Kidney epithelial cell (primary cell): ENCODE data around the gene HOXD12. TPM values are rescaled to one million over a fixed set of nuclear protein-coding genes. Genes with fewer than 3 reads are reported as not detected.
A peak's percentile ranks its signal among the peaks of the same experiment; 100 is the strongest.

Source experiments
- DNase-seq: peaks from one replicate; pipeline ENCODE4 v3.0.0-alpha.2; 2010; ENCODE audit warnings: low read depth
- H3K27me3 ChIP-seq: 2 replicates; pipeline ENCODE4 v1.6.0; 2011; ENCODE audit warnings: low read length; ENCODE audit not compliant: control insufficient read depth, insufficient read depth
- H3K36me3 ChIP-seq: 2 replicates; pipeline ENCODE4 v1.5.1; 2011; ENCODE audit warnings: low read length; ENCODE audit not compliant: control insufficient read depth, insufficient read depth
- H3K4me3 ChIP-seq: 2 replicates; pipeline ENCODE4 v1.5.1; 2011; ENCODE audit warnings: low read depth, mild to moderate bottlenecking, control low read depth, low read length
- CTCF ChIP-seq: IDR thresholded peaks from 2 replicates; pipeline ENCODE4 v1.5.1; 2011; ENCODE audit warnings: mild to moderate bottlenecking, moderate library complexity, low read length, control low read depth, inconsistent platforms; ENCODE audit not compliant: insufficient read depth, poor library complexity, severe bottlenecking
- total RNA-seq: library from RNA; depleted of rRNA; stranded (reverse); fragments of >200 nt; gene quantifications from 2 replicates; pipeline ENCODE4 v1.2.3, GENCODE V29; 2015

The HOXD12 gene
- total RNA-seq, 1 donor from 2014 or later, result not detected

- TF ChIP-seq CTCF, result peak; percentile 89
- DNase-seq, result no peak
- Histone ChIP-seq H3K27me3 (no peaks in the 10 kb centered on the region), H3K36me3 (no peaks in the 10 kb centered on the region), H3K4me3 (peak overlapping the region; percentile 92)
These were observed 41.1 kb downstream of the HOXD12 start for GRCh38 chr2:176140513-176141317.

- Histone ChIP-seq H3K36me3 (no peaks in the 10 kb centered on the region), H3K27me3 (no peaks in the 10 kb centered on the region), H3K4me3 (no peak overlapping the region)
- TF ChIP-seq CTCF, result no peak
- no peak for DNase-seq
These were observed 42.7 kb downstream of the HOXD12 start for GRCh38 chr2:176142281-176142680.

DNA sequence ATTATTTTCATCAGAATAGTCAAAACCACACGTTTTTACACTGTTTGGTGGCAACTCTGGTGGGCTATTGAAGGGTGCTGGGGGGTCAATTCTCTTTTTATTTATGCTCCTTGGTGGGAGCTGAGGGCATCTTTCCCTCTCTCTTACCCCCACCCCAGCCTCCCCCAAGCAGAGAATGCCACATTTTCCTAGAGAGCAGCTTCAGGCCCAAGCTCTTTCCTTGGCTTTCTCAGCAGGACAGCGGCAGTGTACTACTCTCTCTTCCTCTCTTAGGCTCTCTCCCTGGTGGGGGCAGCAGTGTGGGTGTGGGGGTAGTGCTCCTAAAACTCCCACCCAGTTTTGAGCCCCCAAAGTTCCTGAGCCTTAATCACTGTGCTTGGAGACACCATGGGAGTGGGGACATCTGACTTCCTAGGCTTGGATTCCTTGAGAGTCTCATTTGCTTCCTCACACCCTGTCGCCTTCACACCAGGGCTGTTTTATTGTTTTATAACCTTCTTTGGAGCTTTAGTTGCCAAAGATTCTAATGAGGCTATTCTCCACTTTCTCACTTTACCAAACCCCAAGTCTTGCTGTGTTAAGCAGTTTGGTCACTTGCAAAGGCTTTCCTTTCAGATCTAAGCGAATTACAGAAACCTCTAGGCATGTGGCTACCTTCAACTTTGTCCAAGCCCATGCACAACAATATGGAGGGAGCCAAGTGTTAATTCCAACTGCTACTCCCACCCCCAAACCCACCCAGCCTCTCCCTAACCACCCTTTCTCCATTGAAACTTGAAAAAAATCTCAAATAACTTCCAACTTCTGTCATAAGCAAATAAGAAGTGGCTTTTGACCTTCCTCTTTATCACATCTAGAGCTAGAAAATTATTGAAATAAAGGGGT is 45.7 kb downstream of the HOXD12 start:
- Histone ChIP-seq H3K36me3 (peaks cover 1% of the 10 kb centered on the region), H3K4me3 (no peak overlapping the region), H3K27me3 (no peaks in the 10 kb centered on the region)
- no peak for DNase-seq
- TF ChIP-seq CTCF, result no peak

GRCh38 chr2:176146101-176146500 is 46.5 kb downstream of the HOXD12 start:
- H3K4me3 ChIP-seq, result peak overlapping the region; percentile 9
- no peaks in the 10 kb centered on the region for H3K27me3 ChIP-seq
- H3K36me3 ChIP-seq, result peaks cover 1% of the 10 kb centered on the region
- no peak for TF ChIP-seq CTCF
- no peak for DNase-seq

- Histone ChIP-seq H3K27me3 (no peaks in the 10 kb centered on the region), H3K4me3 (peak overlapping the region; percentile 36), H3K36me3 (peaks cover 1% of the 10 kb centered on the region)
- TF ChIP-seq CTCF, result no peak
- no peak for DNase-seq
These were observed 47.0 kb downstream of the HOXD12 start for GRCh38 chr2:176146645-176147044.
